H1 (cell line): ENCODE measurements around the gene ENPP5. TPM values are rescaled to one million over a fixed set of nuclear protein-coding genes. Genes with fewer than 3 reads are reported as not detected.
A peak's percentile ranks its signal among the peaks of the same experiment; 100 is the strongest.

Experiments
- ASH2L ChIP-seq: fragments of 200-600, 300-600 bp; sonication (generic); IDR thresholded peaks from one replicate; pipeline ENCODE4 v1.7.1; 2017; ENCODE audit warnings: low read length
- ATF3 ChIP-seq: IDR thresholded peaks from 2 replicates; pipeline ENCODE4 v1.6.1; 2011; ENCODE audit warnings: low read depth, mild to moderate bottlenecking, low read length; ENCODE audit not compliant: insufficient read depth
- BCL11A ChIP-seq, 2 experiments: IDR thresholded peaks; one replicate each; pipeline ENCODE4 v1.6.1; 2011; ENCODE audit warnings: low read depth in 2 of 2, low read length in 2 of 2, mild to moderate bottlenecking in 2 of 2
- CBX5 ChIP-seq: fragments of 300-800, 300-1000 bp; sonication (generic); IDR thresholded peaks from 2 replicates; pipeline ENCODE4 v1.7.1; 2016; ENCODE audit warnings: antibody characterized with exemption, low read length, low read depth
- CBX8 ChIP-seq: fragments of 300-800, 300-1000 bp; sonication (generic); IDR thresholded peaks from 2 replicates; pipeline ENCODE4 v1.7.1; 2016; ENCODE audit warnings: low read depth, low read length, borderline replicate concordance
- CTCF ChIP-seq, 3 experiments: IDR thresholded peaks; 1 replicate in 2 of 3; 2 replicates in 1 of 3; pipeline versions ENCODE4 v1.5.1 to v1.6.1; 2011; ENCODE audit warnings: low read length in 3 of 3, mild to moderate bottlenecking in 3 of 3, inconsistent platforms in 2 of 3, low read depth in 1 of 3, moderate library complexity in 1 of 3; ENCODE audit not compliant: insufficient read depth in 1 of 3; ENCODE audit errors: control extremely low read depth in 1 of 3
- E2F6 ChIP-seq: IDR thresholded peaks from 2 replicates; pipeline ENCODE4 v1.6.1; 2012; ENCODE audit warnings: inconsistent platforms
- EGR1 ChIP-seq: IDR thresholded peaks from 2 replicates; pipeline ENCODE4 v1.6.1; 2011; ENCODE audit warnings: low read depth, low read length, borderline replicate concordance
- HDAC2 ChIP-seq, 2 experiments: fragments of 300-600 bp in 1 of 2; sonication (generic) in 1 of 2; IDR thresholded peaks; 2 replicates each; pipeline ENCODE4 v1.6.1; 2011 to 2012; ENCODE audit warnings: low read depth in 2 of 2, low read length in 2 of 2, mild to moderate bottlenecking in 2 of 2, moderate library complexity in 2 of 2, borderline replicate concordance in 1 of 2, inconsistent platforms in 1 of 2
- KDM4A ChIP-seq: IDR thresholded peaks from one replicate; pipeline ENCODE4 v1.7.1; 2012; ENCODE audit warnings: low read depth, mild to moderate bottlenecking, moderate library complexity, low read length, inconsistent platforms; ENCODE audit not compliant: severe bottlenecking
- MAFK ChIP-seq: IDR thresholded peaks from 2 replicates; pipeline ENCODE4 v1.6.1; 2012; ENCODE audit warnings: low read depth, mild to moderate bottlenecking, improper control_type of control experiment, low read length
- MAX ChIP-seq: IDR thresholded peaks from 2 replicates; pipeline ENCODE4 v1.6.1; 2012; ENCODE audit warnings: inconsistent platforms
- RAD21 ChIP-seq, 2 experiments: IDR thresholded peaks in 1 of 2; conservative IDR thresholded peaks in 1 of 2; 2 replicates each; pipeline ENCODE4 v1.6.1; 2011; ENCODE audit warnings: low read depth in 2 of 2, low read length in 2 of 2, improper control_type of control experiment in 1 of 2, inconsistent platforms in 1 of 2, mild to moderate bottlenecking in 1 of 2, moderate library complexity in 1 of 2
- RBBP5 ChIP-seq: IDR thresholded peaks from 2 replicates; pipeline ENCODE4 v1.7.1; 2012; ENCODE audit warnings: low read depth, mild to moderate bottlenecking, inconsistent platforms, low read length, moderate library complexity, borderline replicate concordance
- RNF2 ChIP-seq: fragments of 200-900, 300-1000 bp; sonication (generic); IDR thresholded peaks from 2 replicates; pipeline ENCODE4 v1.7.1; 2016; ENCODE audit warnings: borderline replicate concordance, low read depth, mild to moderate bottlenecking, antibody characterized with exemption, low read length; ENCODE audit not compliant: poor library complexity, severe bottlenecking; ENCODE audit errors: missing control alignments
- SP2 ChIP-seq: IDR thresholded peaks from 2 replicates; pipeline ENCODE4 v1.6.1; 2012; ENCODE audit warnings: mild to moderate bottlenecking, low read length, inconsistent platforms
- TBP ChIP-seq: IDR thresholded peaks from 2 replicates; pipeline ENCODE4 v1.6.1; 2011; ENCODE audit warnings: low read depth, low read length, improper control_type of control experiment
- polyA plus RNA-seq, 7 experiments: library from polyadenylated mRNA; depleted of rRNA in 3 of 7; stranded (reverse) in 5 of 7; unstranded in 2 of 7; fragments of >200 nt in 5 of 7; fragments of 200-250 nt in 2 of 7; gene quantifications; 1 replicate in 5 of 7; 2 replicates in 1 of 7; 4 replicates in 1 of 7; pipeline versions ENCODE4 v1.2.1 to v1.2.3, GENCODE V29; 2011 to 2013; ENCODE audit warnings: missing spikeins in 2 of 7, mixed read lengths in 2 of 7
- total RNA-seq: library from RNA; stranded (reverse); fragmentation: NEBNext Ultra II Directional; extraction: Animal tissue kit (Norgen Biotek cat#: 25700); gene quantifications from 2 replicates; pipeline ENCODE4 v1.2.1, GENCODE V29; 2021

Gene ENPP5
- total and polyA plus RNA-seq, 2 of the 8 experiments (the other 6 are each of a cell fraction or from before 2014, with no cell fraction given): 5.1 to 7.6 TPM

- TF ChIP-seq CTCF (IDR thresholded peaks at IDR 0.05; ENCODE audit: control extremely low read depth in 1 of 3, insufficient read depth in 1 of 3, low read depth in 1 of 3, low read length in 3 of 3) (no peak), BCL11A (IDR thresholded peaks at IDR 0.05; ENCODE audit: low read depth in 2 of 2, low read length in 2 of 2) (no peak), RBBP5 (peak; percentile 80; the same call in 1 of the 2 replicates), HDAC2 (IDR thresholded peaks at IDR 0.05; ENCODE audit: borderline replicate concordance in 1 of 2, low read depth in 2 of 2, low read length in 2 of 2) (no peak), RAD21 (IDR thresholded peaks at IDR 0.05 in 1 of 2, conservative IDR thresholded peaks at IDR 0.05 in 1 of 2; ENCODE audit: low read depth in 2 of 2, low read length in 2 of 2) (no peak), ASH2L (peak; percentile 98), CBX8 (no peak), E2F6 (0 out of 2 replicates have a peak, but pooled peaks have one; percentile 15), KDM4A (peak; percentile 86), EGR1 (peak; percentile 25), MAFK (no peak), TBP (peak; percentile 30), MAX (peak; percentile 55), SP2 (peak; percentile 57), ATF3 (no peak), CBX5 (no peak), RNF2 (no peak)
Measured at GRCh38 chr6:46170357-46171289, at the start of gene ENPP5 (continued).
